Measurements from ENCODE around the gene PLXNB3. TPM values are rescaled to one million over a fixed set of nuclear protein-coding genes. Genes with fewer than 3 reads are reported as not detected.

Gene PLXNB3
- total RNA-seq, 4 donors from 2014 or later = 3.1 to 46.2 (median 24.7) TPM

DNA sequence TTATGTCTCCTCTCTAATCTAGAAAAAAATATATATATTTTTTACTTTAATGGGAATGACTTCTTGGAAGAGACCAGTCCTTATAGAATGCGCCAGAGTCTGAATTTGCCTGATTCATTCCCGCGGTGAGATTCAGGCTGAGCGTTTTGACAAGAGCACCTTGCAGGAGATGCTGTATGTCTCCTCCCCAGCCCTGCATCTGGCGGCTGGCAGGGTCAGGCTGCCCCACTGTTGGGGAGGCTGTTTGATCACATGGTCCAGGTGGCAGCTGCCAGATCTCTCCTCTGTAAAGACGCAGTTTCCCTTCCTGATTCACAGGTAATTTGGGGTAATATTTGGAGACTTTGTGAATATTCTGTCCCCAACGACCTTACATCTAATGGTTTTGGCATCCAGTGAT is 56.6 kb downstream of the PLXNB3 start:
- H3K9me3 ChIP-seq = no peaks in the 10 kb centered on the region
- DNase-seq = no peak
- H3K36me3 ChIP-seq = no peaks in the 10 kb centered on the region
- no peaks in the 10 kb centered on the region for H3K27me3 ChIP-seq
- peaks cover 0 to 9% (median 3%) of the 10 kb centered on the region in 4 donors for H3K4me1 ChIP-seq
- no peak overlapping the region for H3K27ac ChIP-seq
- intact Hi-C loops (cut with DNase I; ENCODE audit: low total_unique reads) = no loop called here
- in situ Hi-C loops (cut with MboI; ENCODE audit: low pct_ligation_motif_present in 1 of 4, low pct_unique_long_range_greater_than_20kb in 1 of 4, low sequenced_read_pairs in 3 of 4) = loop anchor here in 1 of 4 donors (25.0 kb wide), 1 partner anchor 92 kb away; the partner anchor contains the start of gene AVPR2
- H3K4me3 ChIP-seq = no peak overlapping the region
- TF ChIP-seq POLR2AphosphoS5 (IDR thresholded peaks at IDR 0.05) = no peak
- TF ChIP-seq POLR2A (IDR thresholded peaks at IDR 0.05) = no peak
- TF ChIP-seq EP300 (IDR thresholded peaks at IDR 0.05; ENCODE audit: low read depth) = no peak
- TF ChIP-seq, protein P1, sequence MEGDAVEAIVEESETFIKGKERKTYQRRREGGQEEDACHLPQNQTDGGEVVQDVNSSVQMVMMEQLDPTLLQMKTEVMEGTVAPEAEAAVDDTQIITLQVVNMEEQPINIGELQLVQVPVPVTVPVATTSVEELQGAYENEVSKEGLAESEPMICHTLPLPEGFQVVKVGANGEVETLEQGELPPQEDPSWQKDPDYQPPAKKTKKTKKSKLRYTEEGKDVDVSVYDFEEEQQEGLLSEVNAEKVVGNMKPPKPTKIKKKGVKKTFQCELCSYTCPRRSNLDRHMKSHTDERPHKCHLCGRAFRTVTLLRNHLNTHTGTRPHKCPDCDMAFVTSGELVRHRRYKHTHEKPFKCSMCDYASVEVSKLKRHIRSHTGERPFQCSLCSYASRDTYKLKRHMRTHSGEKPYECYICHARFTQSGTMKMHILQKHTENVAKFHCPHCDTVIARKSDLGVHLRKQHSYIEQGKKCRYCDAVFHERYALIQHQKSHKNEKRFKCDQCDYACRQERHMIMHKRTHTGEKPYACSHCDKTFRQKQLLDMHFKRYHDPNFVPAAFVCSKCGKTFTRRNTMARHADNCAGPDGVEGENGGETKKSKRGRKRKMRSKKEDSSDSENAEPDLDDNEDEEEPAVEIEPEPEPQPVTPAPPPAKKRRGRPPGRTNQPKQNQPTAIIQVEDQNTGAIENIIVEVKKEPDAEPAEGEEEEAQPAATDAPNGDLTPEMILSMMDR (IDR thresholded peaks at IDR 0.05) = no peak
- 72 to 76% methylated on average over 2 to 7 of the region's 7 CpGs for WGBS, 2 donors (ENCODE audit: low coverage in 1 of 2)

DNA sequence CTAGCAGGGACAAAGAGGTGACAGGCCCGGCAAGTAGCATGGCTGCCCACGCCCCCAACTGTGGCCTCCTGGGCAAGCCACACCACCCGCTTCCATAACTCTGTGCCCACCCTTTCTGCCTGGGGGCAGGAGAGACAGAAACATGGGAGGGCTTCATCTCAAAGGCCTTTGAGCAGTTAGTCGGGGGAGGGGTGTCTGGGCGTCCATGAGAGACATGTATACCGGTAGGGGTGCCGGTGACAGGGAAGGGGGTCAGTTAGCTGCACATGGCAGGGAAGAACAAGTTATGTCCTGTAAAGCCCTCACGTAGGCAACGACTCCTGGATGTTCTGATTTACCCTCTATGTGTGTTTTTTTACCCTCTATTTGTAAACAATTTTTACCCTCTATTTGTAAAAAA is 57.0 kb downstream of the PLXNB3 start:
- intact Hi-C loops (cut with DNase I; ENCODE audit: low total_unique reads) = no loop called here
- Histone ChIP-seq H3K27me3 (no peaks in the 10 kb centered on the region), H3K4me3 (no peak overlapping the region), H3K9me3 (no peaks in the 10 kb centered on the region), H3K36me3 (no peaks in the 10 kb centered on the region), H3K4me1 (peaks cover 0 to 9% (median 3%) of the 10 kb centered on the region in 4 donors), H3K27ac (no peak overlapping the region)
- WGBS, 2 donors (ENCODE audit: low coverage in 1 of 2) = 87% methylated on average over 9 of the region's 9 CpGs; no CpG with 5 or more reads in 1 of the 2 donors
- in situ Hi-C loops (cut with MboI; ENCODE audit: low pct_ligation_motif_present in 1 of 4, low pct_unique_long_range_greater_than_20kb in 1 of 4, low sequenced_read_pairs in 3 of 4) = loop anchor here in 1 of 4 donors (25.0 kb wide), 1 partner anchor 91 kb away; the partner anchor contains the start of gene AVPR2
- no peak for TF ChIP-seq POLR2A (IDR thresholded peaks at IDR 0.05)
- TF ChIP-seq EP300 (IDR thresholded peaks at IDR 0.05; ENCODE audit: low read depth) = no peak
- no peak for TF ChIP-seq POLR2AphosphoS5 (IDR thresholded peaks at IDR 0.05)
- TF ChIP-seq, protein P1 (IDR thresholded peaks at IDR 0.05) = no peak
- no peak for DNase-seq

DNA sequence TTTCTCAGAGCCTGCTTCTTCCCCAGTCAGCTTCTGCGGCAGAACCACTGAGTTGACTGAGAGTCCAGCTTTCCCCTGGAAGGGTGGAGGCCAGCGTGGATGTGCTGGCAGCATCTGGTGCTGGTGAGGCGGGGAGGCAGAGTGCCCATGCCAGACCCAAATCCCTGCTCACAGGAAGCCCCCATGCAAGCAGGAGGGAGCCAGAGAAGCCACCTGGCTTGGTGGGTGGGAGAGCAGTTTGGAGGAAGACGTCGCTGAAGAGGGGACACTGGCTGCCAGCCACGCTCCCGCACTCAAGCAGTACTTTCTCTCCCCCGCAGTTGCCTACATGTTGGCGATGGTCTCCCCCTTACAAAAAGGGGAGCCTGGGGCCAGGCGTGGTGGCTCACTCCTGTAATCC is 60.3 kb downstream of the PLXNB3 start:
- in situ Hi-C loops (cut with MboI; ENCODE audit: low pct_ligation_motif_present in 1 of 4, low pct_unique_long_range_greater_than_20kb in 1 of 4, low sequenced_read_pairs in 3 of 4) (loop anchor here in 1 of 4 donors (25.0 kb wide), 1 partner anchor 88 kb away; the partner anchor contains the start of gene AVPR2), intact Hi-C loops (cut with DNase I; ENCODE audit: low total_unique reads) (no loop called here)
- Histone ChIP-seq H3K27ac (no peak overlapping the region), H3K9me3 (no peaks in the 10 kb centered on the region), H3K4me3 (no peak overlapping the region), H3K36me3 (no peaks in the 10 kb centered on the region), H3K27me3 (peaks cover 16% of the 10 kb centered on the region), H3K4me1 (peaks cover 0 to 6% (median 4%) of the 10 kb centered on the region in 4 donors)
- no peak for TF ChIP-seq EP300 (IDR thresholded peaks at IDR 0.05; ENCODE audit: low read depth)
- TF ChIP-seq, protein P1 (IDR thresholded peaks at IDR 0.05) = no peak
- no peak for TF ChIP-seq POLR2AphosphoS5 (IDR thresholded peaks at IDR 0.05)
- no peak for TF ChIP-seq POLR2A (IDR thresholded peaks at IDR 0.05)
- 86% methylated on average over 10 of the region's 10 CpGs; no CpG with 5 or more reads in 1 of the 2 donors for whole genome bisulfite sequencing, 2 donors (ENCODE audit: low coverage in 1 of 2)
- DNase-seq = no peak

DNA sequence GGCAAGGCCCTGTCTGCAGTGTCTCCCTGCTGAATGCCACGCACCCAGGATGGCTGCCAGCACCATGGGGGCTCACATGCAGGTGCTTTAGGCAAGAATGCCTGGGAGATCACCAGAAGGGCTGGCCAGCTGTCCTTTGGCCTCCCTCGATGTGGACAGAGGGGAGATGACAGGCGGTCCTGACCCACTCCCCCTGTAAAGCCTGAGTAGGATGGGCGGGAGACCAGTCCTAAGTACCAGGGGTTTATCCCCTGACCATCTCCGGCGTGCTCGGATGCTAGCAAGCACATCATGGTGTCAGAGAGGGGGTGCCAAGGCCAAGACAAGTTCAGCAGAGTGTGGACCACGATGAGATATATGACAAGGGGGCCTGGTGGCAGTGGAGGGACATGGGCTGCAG is 61.0 kb downstream of the PLXNB3 start:
- Histone ChIP-seq H3K4me1 (peaks cover 0 to 8% (median 6%) of the 10 kb centered on the region in 4 donors), H3K9me3 (no peaks in the 10 kb centered on the region), H3K27me3 (peaks cover 23% of the 10 kb centered on the region), H3K4me3 (no peak overlapping the region), H3K36me3 (no peaks in the 10 kb centered on the region), H3K27ac (no peak overlapping the region)
- DNase-seq = no peak
- in situ Hi-C loops (cut with MboI; ENCODE audit: low pct_ligation_motif_present in 1 of 4, low pct_unique_long_range_greater_than_20kb in 1 of 4, low sequenced_read_pairs in 3 of 4) (no loop called here), intact Hi-C loops (cut with DNase I; ENCODE audit: low total_unique reads) (no loop called here)
- TF ChIP-seq POLR2AphosphoS5 (IDR thresholded peaks at IDR 0.05) (no peak), EP300 (IDR thresholded peaks at IDR 0.05; ENCODE audit: low read depth) (no peak), POLR2A (IDR thresholded peaks at IDR 0.05) (no peak)
- TF ChIP-seq, protein P1 (IDR thresholded peaks at IDR 0.05) = no peak
- WGBS, 2 donors (ENCODE audit: low coverage in 1 of 2) = 70% methylated on average over 7 of the region's 8 CpGs; no CpG with 5 or more reads in 1 of the 2 donors

Other genes with a start within 250 kb of the PLXNB3 start
- not detected for gene ATP2B3, start 246.6 kb upstream of the PLXNB3 start, total RNA-seq
- gene CCNQ, start 165.1 kb upstream of the PLXNB3 start, total RNA-seq = 10 to 100 TPM in 3 of 4 donors, 1 to 10 TPM in 1; 5.2 to 32.5 (median 26.8) TPM
- gene DUSP9, start 117.0 kb upstream of the PLXNB3 start, total RNA-seq = not detected
- 10 to 100 TPM in 1 of 4 donors, 1 to 10 TPM in 2, not detected in 1; 6.5 to 74.4 (median 7.9) TPM for gene PNCK, start 90.4 kb upstream of the PLXNB3 start, total RNA-seq
- gene SLC6A8, start 76.3 kb upstream of the PLXNB3 start, total RNA-seq = 100 to 1,000 TPM in 3 of 4 donors, 10 to 100 TPM in 1; 61.1 to 332 (median 197) TPM
- 100 to 1,000 TPM in 2 of 4 donors, 10 to 100 TPM in 2; 37.6 to 113 (median 74.4) TPM for gene BCAP31, start 39.9 kb upstream of the PLXNB3 start, total RNA-seq
- 10 to 100 TPM in 3 of 4 donors, 1 to 10 TPM in 1; 7.0 to 50.5 (median 18.1) TPM for gene ABCD1, start 39.4 kb upstream of the PLXNB3 start, total RNA-seq
- 1 to 10 TPM in 2 of 4 donors, under 1 TPM in 2; 0.64 to 3.8 (median 1.3) TPM for gene SRPK3, start 16.8 kb downstream of the PLXNB3 start, total RNA-seq
- gene IDH3G, start 30.1 kb downstream of the PLXNB3 start, total RNA-seq = 100 to 1,000 TPM in 2 of 4 donors, 10 to 100 TPM in 2; 77.5 to 203 (median 117) TPM
- gene SSR4, start 30.4 kb downstream of the PLXNB3 start, total RNA-seq = 100 to 1,000 TPM in 2 of 4 donors, 10 to 100 TPM in 2; 16.1 to 165 (median 95.8) TPM
- 1 to 10 TPM; 2.0 to 6.6 (median 4.2) TPM for gene PDZD4, start 66.3 kb downstream of the PLXNB3 start, total RNA-seq
- gene L1CAM, start 121.9 kb downstream of the PLXNB3 start, total RNA-seq = 1 to 10 TPM; 5.2 to 7.1 (median 6.1) TPM
- 10 to 100 TPM in 1 of 4 donors, 1 to 10 TPM in 1, under 1 TPM in 1, not detected in 1; 0.41 to 72.2 (median 9.8) TPM for gene AVPR2, start 140.4 kb downstream of the PLXNB3 start, total RNA-seq
- 10 to 100 TPM; 44.9 to 52.4 (median 49.9) TPM for gene ARHGAP4, start 162.0 kb downstream of the PLXNB3 start, total RNA-seq
- gene NAA10, start 170.8 kb downstream of the PLXNB3 start, total RNA-seq = 10 to 100 TPM; 29.9 to 57.2 (median 47.4) TPM
- gene RENBP, start 180.4 kb downstream of the PLXNB3 start, total RNA-seq = 10 to 100 TPM in 1 of 4 donors, 1 to 10 TPM in 2, not detected in 1; 4.6 to 13.1 (median 7.2) TPM
- 10 to 100 TPM; 34.0 to 68.5 (median 49.8) TPM for gene HCFC1, start 207.6 kb downstream of the PLXNB3 start, total RNA-seq
- 10 to 100 TPM in 1 of 4 donors, 1 to 10 TPM in 3; 1.6 to 11.2 (median 5.5) TPM for gene TMEM187, start 208.5 kb downstream of the PLXNB3 start, total RNA-seq